IMR-90 (cell line): ENCODE results near the gene PSMD12. TPM values are rescaled to one million over a fixed set of nuclear protein-coding genes. Genes with fewer than 3 reads are reported as not detected.

ENCODE experiments used
- ATAC-seq: fragments of 200-7000 bp; cut with Tn5 transposase; 2 replicates; pipeline ENCODE4 v1.9.1; 2020; ENCODE audit warnings: low read depth, mild to moderate bottlenecking, moderate library complexity
- BruUV-seq: library from RNA; stranded (reverse); fragments of 400-500 nt; replicated peaks from 2 replicates; lab custom pipeline; 2021; lab: Mats Ljungman, UMichigan
- CTCF ChIA-PET: fragments of 300-600 bp; formaldehyde crosslinking; extraction: SDS; loops from one replicate; lab custom pipeline; 2021; ENCODE audit warnings: antibody characterized with exemption; lab: Yijun Ruan, JAX
- POLR2A ChIA-PET: fragments of 300-600 bp; sonication (Branson Sonifier 250); formaldehyde crosslinking; loops from one replicate; lab custom pipeline; 2022; ENCODE audit warnings: antibody characterized with exemption; ENCODE audit not compliant: unreplicated experiment; lab: Charles Lee
- DNase-seq: peaks from one replicate; pipeline ENCODE4 v3.0.0; 2013
- H2AFZ ChIP-seq: replicated peaks from 2 replicates; pipeline ENCODE3; 2013; ENCODE audit warnings: low read length, mild to moderate bottlenecking; ENCODE audit not compliant: poor library complexity
- H2AK5ac ChIP-seq: 2 replicates; pipeline ENCODE4 v1.6.1; 2013; ENCODE audit warnings: low read depth, low read length, inconsistent platforms
- H2AK9ac ChIP-seq: replicated peaks from 2 replicates; pipeline ENCODE3; 2013; ENCODE audit warnings: mild to moderate bottlenecking, low read depth, low read length, moderate library complexity; ENCODE audit not compliant: poor library complexity
- H2BK120ac ChIP-seq: 2 replicates; pipeline ENCODE4 v1.6.1; 2013; ENCODE audit warnings: low read depth, low read length, inconsistent platforms
- H2BK15ac ChIP-seq: 3 replicates; pipeline ENCODE4 v1.6.1; 2013; ENCODE audit warnings: low read depth, low read length, inconsistent platforms
- H2BK20ac ChIP-seq: 2 replicates; pipeline ENCODE4 v1.6.1; 2013; ENCODE audit warnings: low read depth, mild to moderate bottlenecking, inconsistent platforms, low read length, moderate library complexity
- H2BK5ac ChIP-seq: 2 replicates; pipeline ENCODE4 v1.6.1; 2013; ENCODE audit warnings: mild to moderate bottlenecking, low read depth, low read length, inconsistent platforms; ENCODE audit not compliant: poor library complexity, severe bottlenecking
- H3K14ac ChIP-seq: replicated peaks from 2 replicates; pipeline ENCODE4 v1.6.1; 2013; ENCODE audit warnings: low read depth, low read length, inconsistent platforms
- H3K18ac ChIP-seq: 2 replicates; pipeline ENCODE4 v1.6.1; 2013; ENCODE audit warnings: low read depth, low read length, control low read depth
- H3K23ac ChIP-seq: 2 replicates; pipeline ENCODE4 v1.6.1; 2013; ENCODE audit warnings: low read depth, low read length, inconsistent platforms
- H3K27ac ChIP-seq: 2 replicates; pipeline ENCODE4 v1.5.1; 2013; ENCODE audit warnings: mild to moderate bottlenecking, control low read depth, low read length; ENCODE audit not compliant: insufficient read depth
- H3K27me3 ChIP-seq: 2 replicates; pipeline ENCODE4 v1.6.1; 2013; ENCODE audit warnings: low read length; ENCODE audit not compliant: control insufficient read depth, insufficient read depth
- H3K36me3 ChIP-seq: 2 replicates; pipeline ENCODE4 v1.6.1; 2013; ENCODE audit warnings: low read length, mixed read lengths; ENCODE audit not compliant: control insufficient read depth, insufficient read depth
- H3K4ac ChIP-seq: 2 replicates; pipeline ENCODE4 v1.6.1; 2013; ENCODE audit warnings: low read depth, low read length, inconsistent platforms
- H3K4me1 ChIP-seq: 2 replicates; pipeline ENCODE4 v1.6.1; 2013; ENCODE audit warnings: low read length, mixed read lengths; ENCODE audit not compliant: control insufficient read depth, insufficient read depth
- H3K4me2 ChIP-seq: 2 replicates; pipeline ENCODE4 v1.6.1; 2013; ENCODE audit warnings: low read depth, mild to moderate bottlenecking, control low read depth, low read length, moderate library complexity
- H3K4me3 ChIP-seq: 2 replicates; pipeline ENCODE4 v1.5.1; 2013; ENCODE audit warnings: low read depth, mild to moderate bottlenecking, control low read depth, low read length, moderate library complexity; ENCODE audit not compliant: insufficient read depth
- H3K56ac ChIP-seq: 2 replicates; pipeline ENCODE4 v1.6.1; 2013; ENCODE audit warnings: low read length, inconsistent platforms; ENCODE audit not compliant: insufficient read depth; ENCODE audit errors: extremely low read depth
- H3K79me1 ChIP-seq, 2 experiments: 2 replicates each; pipeline ENCODE4 v1.6.1; 2013; ENCODE audit warnings: low read length in 2 of 2, inconsistent platforms in 1 of 2, low read depth in 1 of 2
- H3K9ac ChIP-seq: 2 replicates; pipeline ENCODE4 v1.6.1; 2013; ENCODE audit warnings: low read depth, low read length, control low read depth
- H3K9me1 ChIP-seq: 2 replicates; pipeline ENCODE4 v1.6.1; 2013; ENCODE audit warnings: low read length, inconsistent platforms; ENCODE audit not compliant: insufficient read depth
- H3K9me3 ChIP-seq: 2 replicates; pipeline ENCODE4 v1.6.1; 2013; ENCODE audit warnings: low read length; ENCODE audit not compliant: control insufficient read depth, insufficient read depth
- H4K20me1 ChIP-seq: 2 replicates; pipeline ENCODE4 v1.6.1; 2013; ENCODE audit warnings: low read length, inconsistent platforms; ENCODE audit not compliant: insufficient read depth
- H4K5ac ChIP-seq: 2 replicates; pipeline ENCODE4 v1.6.1; 2013; ENCODE audit warnings: mild to moderate bottlenecking, low read depth, low read length, control low read depth
- H4K8ac ChIP-seq, 2 experiments: 2 replicates each; pipeline ENCODE4 v1.6.1; 2013; ENCODE audit warnings: low read depth in 2 of 2, low read length in 2 of 2, control low read depth in 1 of 2, inconsistent platforms in 1 of 2
- H4K91ac ChIP-seq: 2 replicates; pipeline ENCODE4 v1.6.1; 2013; ENCODE audit warnings: low read depth, low read length, inconsistent platforms; ENCODE audit not compliant: insufficient read depth
- BHLHE40 ChIP-seq: fragments of 150-350 bp; IDR thresholded peaks from 2 replicates; pipeline ENCODE4 v1.6.1; 2016; ENCODE audit warnings: mild to moderate bottlenecking, low read depth, low read length
- CEBPB ChIP-seq: IDR thresholded peaks from 2 replicates; pipeline ENCODE4 v1.6.1; 2012; ENCODE audit warnings: low read depth, low read length, improper control_type of control experiment
- CTCF ChIP-seq: conservative IDR thresholded peaks from 2 replicates; pipeline ENCODE4 v1.5.1; 2012; ENCODE audit warnings: mild to moderate bottlenecking, low read depth, low read length, improper control_type of control experiment
- FOS ChIP-seq: fragments of 150-350 bp; IDR thresholded peaks from 2 replicates; pipeline ENCODE4 v1.6.1; 2016; ENCODE audit warnings: low read depth, low read length
- NFE2L2 ChIP-seq: fragments of 150-350 bp; IDR thresholded peaks from 2 replicates; pipeline ENCODE4 v1.6.1; 2016; ENCODE audit warnings: low read depth, mild to moderate bottlenecking, low read length
- RCOR1 ChIP-seq: IDR thresholded peaks from 2 replicates; pipeline ENCODE4 v1.6.1; 2012; ENCODE audit warnings: mild to moderate bottlenecking, low read length, improper control_type of control experiment; ENCODE audit not compliant: insufficient replicate concordance
- RFX5 ChIP-seq: IDR thresholded peaks from 2 replicates; pipeline ENCODE4 v1.8.0; 2012; ENCODE audit warnings: low read depth, mild to moderate bottlenecking, low read length, moderate library complexity
- SMC3 ChIP-seq: fragments of 150-350 bp; IDR thresholded peaks from 2 replicates; pipeline ENCODE4 v1.6.1; 2016; ENCODE audit warnings: low read depth, mild to moderate bottlenecking, antibody characterized with exemption, low read length, moderate library complexity
- WGBS, 2 experiments: methylation state at CpG; one replicate each; pipeline versions ENCODE4 v1.1.5 to v1.1.7; 2013; ENCODE audit warnings: missing lambda C conversion rate in 2 of 2; ENCODE audit not compliant: insufficient read length in 1 of 2; ENCODE audit errors: extremely low coverage in 2 of 2; 5-methylcytosine and 5-hydroxymethylcytosine counted together
- dilution Hi-C: fragments of 300-500 bp; cut with HindIII; formaldehyde crosslinking; loops from one replicate; pipeline ENCODE4 v1.14.3; 2018; ENCODE audit warnings: low sequenced_read_pairs; ENCODE audit not compliant: unreplicated experiment
- in situ Hi-C: fragments of 300-500 bp; cut with MboI; formaldehyde crosslinking; loops from 3 replicates; pipeline ENCODE4 v1.14.3; 2019; ENCODE audit warnings: low sequenced_read_pairs, inconsistent platforms, mixed read lengths
- intact Hi-C: fragments of 100-400 bp; cut with micrococcal nuclease; formaldehyde crosslinking; loops from 2 replicates; pipeline ENCODE4 v1.10.0; 2022
- polyA plus RNA-seq, 3 experiments: library from polyadenylated mRNA; depleted of rRNA; stranded (reverse); fragments of >200 nt; gene quantifications; 2 replicates each; pipeline ENCODE4 v1.2.3, GENCODE V29; 2012; ENCODE audit warnings: low replicate concordance in 1 of 3
- total RNA-seq: library from RNA; depleted of rRNA; stranded (reverse); fragments of >200 nt; gene quantifications from 2 replicates; pipeline ENCODE4 v1.2.3, GENCODE V29; 2012

The PSMD12 gene
- total and polyA plus RNA-seq, 2 of the 4 experiments (the other 2 are of a cell fraction), result 17.9 to 39.7 TPM

GRCh38 chr17:67297454-67297960, 68.9 kb downstream of the PSMD12 start:
- no peaks in the 10 kb centered on the region for H3K9me1 ChIP-seq
- H3K9me3 ChIP-seq, result no peaks in the 10 kb centered on the region
- no peak overlapping the region for H3K18ac ChIP-seq
- POLR2A ChIA-PET, result no interaction called here
- no peak overlapping the region for H4K8ac ChIP-seq
- no peaks in the 10 kb centered on the region for H4K20me1 ChIP-seq
- ATAC-seq (no peak), DNase-seq (no peak)
- H2BK5ac ChIP-seq, result no peak overlapping the region
- no peak overlapping the region for H2BK15ac ChIP-seq
- H3K4me3 ChIP-seq, result no peak overlapping the region
- no peak overlapping the region for H4K5ac ChIP-seq
- H3K9ac ChIP-seq, result no peak overlapping the region
- no peak for TF ChIP-seq CEBPB
- no peak for TF ChIP-seq BHLHE40
- no peak for TF ChIP-seq RCOR1
- no peak for TF ChIP-seq CTCF
- TF ChIP-seq SMC3, result no peak
- TF ChIP-seq RFX5, result no peak
- TF ChIP-seq FOS, result no peak
- no peak for TF ChIP-seq NFE2L2
- no peak overlapping the region for H3K4ac ChIP-seq
- H3K56ac ChIP-seq, result no peak overlapping the region
- H2AK5ac ChIP-seq, result no peak overlapping the region
- no peaks in the 10 kb centered on the region for H3K36me3 ChIP-seq
- CTCF ChIA-PET, result no interaction called here
- dilution Hi-C loops (no loop called here), intact Hi-C loops (no loop called here), in situ Hi-C loops (no loop called here)
- BruUV-seq, result no TSS peak
- H3K27ac ChIP-seq, result no peak overlapping the region
- no peak overlapping the region for H3K14ac ChIP-seq
- no peak overlapping the region for H2BK20ac ChIP-seq
- no peak overlapping the region for H2BK120ac ChIP-seq
- no peak overlapping the region for H4K91ac ChIP-seq
- H2AK9ac ChIP-seq, result no peak overlapping the region
- no peaks in the 10 kb centered on the region for H3K4me1 ChIP-seq
- no peak overlapping the region for H3K23ac ChIP-seq
- 92% methylated on average over 2 of the region's 10 CpGs; no CpG with 5 or more reads in 1 of the 2 experiments for WGBS, 2 experiments
- no peak overlapping the region for H3K4me2 ChIP-seq
- no peak overlapping the region for H2AFZ ChIP-seq
- H3K79me1 ChIP-seq, result no peaks in the 10 kb centered on the region
- no peaks in the 10 kb centered on the region for H3K27me3 ChIP-seq
